GM19023 (cell line): ENCODE data around the gene KIF11.
"Not testable (repeated sequence)": the region's sequence is repeated elsewhere in the genome, so short reads cannot be mapped to it uniquely, and the experiment has no call there.

Experiments used
- ATAC-seq: cut with Tn5 transposase; IDR thresholded peaks from one replicate; pipeline ENCODE4 v1.9.1; 2021; ENCODE audit warnings: mild to moderate bottlenecking, moderate library complexity; ENCODE audit not compliant: unreplicated experiment

The KIF11 gene

GRCh38 chr10:92592761-92593618, at the start of gene KIF11:
TSS of gene KIF11 (plus strand) at chr10:92593130. CDS start at chr10:92593376, 246 bp downstream.
- ATAC-seq: peak; percentile 72

GRCh38 chr10:92544296-92544695, 48.6 kb upstream of the KIF11 start:
- no peak for ATAC-seq

- ATAC-seq: no peak
These were observed 47.4 kb upstream of the KIF11 start for GRCh38 chr10:92545556-92545955.

- ATAC-seq: no peak
These were observed 45.3 kb upstream of the KIF11 start for GRCh38 chr10:92547676-92548075.

- ATAC-seq: no peak
These were observed 42.0 kb upstream of the KIF11 start for GRCh38 chr10:92550924-92551323.

- no peak for ATAC-seq
These were observed 40.6 kb upstream of the KIF11 start for GRCh38 chr10:92552310-92552709.

GRCh38 chr10:92553959-92554358, 39.0 kb upstream of the KIF11 start:
- no peak for ATAC-seq

- ATAC-seq: no peak
These were observed 33.9 kb upstream of the KIF11 start for GRCh38 chr10:92559046-92559445.

GRCh38 chr10:92562424-92562823, 30.5 kb upstream of the KIF11 start:
- ATAC-seq: no peak

- no peak for ATAC-seq
These were observed 24.9 kb upstream of the KIF11 start for GRCh38 chr10:92567952-92568600.

GRCh38 chr10:92569071-92569470, 23.9 kb upstream of the KIF11 start:
- ATAC-seq: no peak

GRCh38 chr10:92569663-92570062, 23.3 kb upstream of the KIF11 start:
- not testable (repeated sequence) for ATAC-seq

- ATAC-seq: no peak
These were observed 21.3 kb upstream of the KIF11 start for GRCh38 chr10:92571649-92572048.

GRCh38 chr10:92572362-92573090, 20.4 kb upstream of the KIF11 start:
- no peak for ATAC-seq

GRCh38 chr10:92573091-92573797, 19.7 kb upstream of the KIF11 start:
- no peak for ATAC-seq

GRCh38 chr10:92573798-92574547, 19.0 kb upstream of the KIF11 start, which contains the start of gene IDE:
TSS of gene IDE (minus strand) at chr10:92574093. CDS start at chr10:92574019, 74 bp downstream.
- peak; percentile 74 for ATAC-seq

- peak; percentile 13 for ATAC-seq
These were observed 18.2 kb upstream of the KIF11 start for GRCh38 chr10:92574548-92575261.

- ATAC-seq: no peak
These were observed 17.0 kb upstream of the KIF11 start for GRCh38 chr10:92575961-92576360.

- not testable (repeated sequence) for ATAC-seq
These were observed 10.6 kb upstream of the KIF11 start for GRCh38 chr10:92582347-92582746.
